ENCODE data around the gene ME3.

- TF ChIP-seq, protein P1, sequence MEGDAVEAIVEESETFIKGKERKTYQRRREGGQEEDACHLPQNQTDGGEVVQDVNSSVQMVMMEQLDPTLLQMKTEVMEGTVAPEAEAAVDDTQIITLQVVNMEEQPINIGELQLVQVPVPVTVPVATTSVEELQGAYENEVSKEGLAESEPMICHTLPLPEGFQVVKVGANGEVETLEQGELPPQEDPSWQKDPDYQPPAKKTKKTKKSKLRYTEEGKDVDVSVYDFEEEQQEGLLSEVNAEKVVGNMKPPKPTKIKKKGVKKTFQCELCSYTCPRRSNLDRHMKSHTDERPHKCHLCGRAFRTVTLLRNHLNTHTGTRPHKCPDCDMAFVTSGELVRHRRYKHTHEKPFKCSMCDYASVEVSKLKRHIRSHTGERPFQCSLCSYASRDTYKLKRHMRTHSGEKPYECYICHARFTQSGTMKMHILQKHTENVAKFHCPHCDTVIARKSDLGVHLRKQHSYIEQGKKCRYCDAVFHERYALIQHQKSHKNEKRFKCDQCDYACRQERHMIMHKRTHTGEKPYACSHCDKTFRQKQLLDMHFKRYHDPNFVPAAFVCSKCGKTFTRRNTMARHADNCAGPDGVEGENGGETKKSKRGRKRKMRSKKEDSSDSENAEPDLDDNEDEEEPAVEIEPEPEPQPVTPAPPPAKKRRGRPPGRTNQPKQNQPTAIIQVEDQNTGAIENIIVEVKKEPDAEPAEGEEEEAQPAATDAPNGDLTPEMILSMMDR (IDR thresholded peaks at IDR 0.05; ENCODE audit: low read depth, low read length, missing input control): peak; percentile 5
- TF ChIP-seq RAD21 (IDR thresholded peaks at IDR 0.05) (no peak), REST (IDR thresholded peaks at IDR 0.05) (no peak), JUND (IDR thresholded peaks at IDR 0.05) (no peak)
Measured at GRCh38 chr11:86408845-86409244, 263.6 kb downstream of the ME3 start.

Measured in liver (tissue), 3 donors.